Suprapubic skin (tissue), 4 donors: ENCODE measurements around the gene RNF11.

Source experiments
- EP300 ChIP-seq: sonication (generic); formaldehyde crosslinking; IDR thresholded peaks from one replicate; pipeline ENCODE4 v1.6.1; 2017; ENCODE audit warnings: antibody characterized with exemption
- POLR2A ChIP-seq, 2 donors: fragments of 450-650 bp; IDR thresholded peaks; one replicate each; pipeline ENCODE4 v1.6.1; 2017; ENCODE audit warnings: antibody characterized with exemption in 2 of 2, mild to moderate bottlenecking in 2 of 2, moderate library complexity in 2 of 2
- POLR2AphosphoS5 ChIP-seq, 3 donors: sonication (generic); formaldehyde crosslinking; IDR thresholded peaks; one replicate each; pipeline ENCODE4 v1.6.1; 2017; ENCODE audit warnings: antibody characterized with exemption in 3 of 3
- TF ChIP-seq, protein P1 (sequence below), 2 donors: fragments of 200-600 bp in 1 of 2; fragments of 450-650 bp in 1 of 2; sonication (generic) in 1 of 2; IDR thresholded peaks; one replicate each; pipeline ENCODE4 v1.5.1; 2016 to 2019; ENCODE audit warnings: antibody characterized with exemption in 2 of 2, mild to moderate bottlenecking in 1 of 2, moderate library complexity in 1 of 2

GRCh38 chr1:51210055-51210454, 26.0 kb upstream of the RNF11 start:
- TF ChIP-seq, protein P1, sequence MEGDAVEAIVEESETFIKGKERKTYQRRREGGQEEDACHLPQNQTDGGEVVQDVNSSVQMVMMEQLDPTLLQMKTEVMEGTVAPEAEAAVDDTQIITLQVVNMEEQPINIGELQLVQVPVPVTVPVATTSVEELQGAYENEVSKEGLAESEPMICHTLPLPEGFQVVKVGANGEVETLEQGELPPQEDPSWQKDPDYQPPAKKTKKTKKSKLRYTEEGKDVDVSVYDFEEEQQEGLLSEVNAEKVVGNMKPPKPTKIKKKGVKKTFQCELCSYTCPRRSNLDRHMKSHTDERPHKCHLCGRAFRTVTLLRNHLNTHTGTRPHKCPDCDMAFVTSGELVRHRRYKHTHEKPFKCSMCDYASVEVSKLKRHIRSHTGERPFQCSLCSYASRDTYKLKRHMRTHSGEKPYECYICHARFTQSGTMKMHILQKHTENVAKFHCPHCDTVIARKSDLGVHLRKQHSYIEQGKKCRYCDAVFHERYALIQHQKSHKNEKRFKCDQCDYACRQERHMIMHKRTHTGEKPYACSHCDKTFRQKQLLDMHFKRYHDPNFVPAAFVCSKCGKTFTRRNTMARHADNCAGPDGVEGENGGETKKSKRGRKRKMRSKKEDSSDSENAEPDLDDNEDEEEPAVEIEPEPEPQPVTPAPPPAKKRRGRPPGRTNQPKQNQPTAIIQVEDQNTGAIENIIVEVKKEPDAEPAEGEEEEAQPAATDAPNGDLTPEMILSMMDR (IDR thresholded peaks at IDR 0.05): no peak
- TF ChIP-seq POLR2A (IDR thresholded peaks at IDR 0.05): no peak
- no peak for TF ChIP-seq EP300
- TF ChIP-seq POLR2AphosphoS5 (IDR thresholded peaks at IDR 0.05): no peak
